Measurements from ENCODE around the gene LIPI. TPM values are rescaled to one million over a fixed set of nuclear protein-coding genes. Genes with fewer than 3 reads are reported as not detected.
"Not testable (repeated sequence)": the region's sequence is repeated elsewhere in the genome, so short reads cannot be mapped to it uniquely, and the experiment has no call there.

The LIPI gene
- total RNA-seq, 1 donor from 2014 or later = not detected

- Mint-ChIP-seq H3K9me3 (peaks cover 76% of the 10 kb centered on the region), H3K27ac (no peak overlapping the region), H3K4me3 (no peak overlapping the region), H3K27me3 (ENCODE audit: low read depth) (no peaks in the 10 kb centered on the region), H3K36me3 (no peaks in the 10 kb centered on the region), H3K4me1 (no peaks in the 10 kb centered on the region)
- TF ChIP-seq CTCF (IDR thresholded peaks at IDR 0.05; ENCODE audit: unreplicated experiment) = no peak
- no peak for DNase-seq (ENCODE audit: low spot score in 2 of 2, unreplicated experiment in 2 of 2)
These were observed 91.7 kb downstream of the LIPI start for GRCh38 chr21:14119038-14119437.

- H3K27ac Mint-ChIP-seq = no peak overlapping the region
- no peak for DNase-seq (ENCODE audit: low spot score in 2 of 2, unreplicated experiment in 2 of 2)
- peaks cover 7% of the 10 kb centered on the region for H3K36me3 Mint-ChIP-seq
- H3K9me3 Mint-ChIP-seq = peaks cover 69% of the 10 kb centered on the region
- no peak for TF ChIP-seq CTCF (IDR thresholded peaks at IDR 0.05; ENCODE audit: unreplicated experiment)
- no peaks in the 10 kb centered on the region for H3K27me3 Mint-ChIP-seq (ENCODE audit: low read depth)
- no peak overlapping the region for H3K4me3 Mint-ChIP-seq
- H3K4me1 Mint-ChIP-seq = peaks cover 2% of the 10 kb centered on the region
These were observed 94.7 kb downstream of the LIPI start for GRCh38 chr21:14116080-14116481.

- no peak for DNase-seq (ENCODE audit: low spot score in 2 of 2, unreplicated experiment in 2 of 2)
- Mint-ChIP-seq H3K27me3 (ENCODE audit: low read depth) (no peaks in the 10 kb centered on the region), H3K4me1 (peaks cover 2% of the 10 kb centered on the region), H3K36me3 (peaks cover 7% of the 10 kb centered on the region), H3K4me3 (no peak overlapping the region), H3K27ac (no peak overlapping the region), H3K9me3 (peaks cover 70% of the 10 kb centered on the region)
- no peak for TF ChIP-seq CTCF (IDR thresholded peaks at IDR 0.05; ENCODE audit: unreplicated experiment)
These were observed 95.1 kb downstream of the LIPI start for GRCh38 chr21:14115646-14116045.

- peaks cover 2% of the 10 kb centered on the region for H3K4me1 Mint-ChIP-seq
- peaks cover 7% of the 10 kb centered on the region for H3K36me3 Mint-ChIP-seq
- no peaks in the 10 kb centered on the region for H3K27me3 Mint-ChIP-seq (ENCODE audit: low read depth)
- H3K4me3 Mint-ChIP-seq = no peak overlapping the region
- TF ChIP-seq CTCF (IDR thresholded peaks at IDR 0.05; ENCODE audit: unreplicated experiment) = no peak
- peaks cover 68% of the 10 kb centered on the region for H3K9me3 Mint-ChIP-seq
- no peak overlapping the region for H3K27ac Mint-ChIP-seq
- DNase-seq (ENCODE audit: low spot score in 2 of 2, unreplicated experiment in 2 of 2) = no peak
These were observed 96.5 kb downstream of the LIPI start for GRCh38 chr21:14114251-14114650.

GRCh38 chr21:14104564-14104963, 106.2 kb downstream of the LIPI start:
- H3K9me3 Mint-ChIP-seq = peaks cover 11% of the 10 kb centered on the region
- H3K36me3 Mint-ChIP-seq; DNase-seq (ENCODE audit: low spot score in 2 of 2, unreplicated experiment in 2 of 2); H3K27ac Mint-ChIP-seq; H3K4me3 Mint-ChIP-seq; H3K27me3 Mint-ChIP-seq (ENCODE audit: low read depth); H3K4me1 Mint-ChIP-seq: not testable (repeated sequence)

GRCh38 chr21:14099570-14099969, 111.2 kb downstream of the LIPI start:
- H3K27ac Mint-ChIP-seq = no peak overlapping the region
- H3K9me3 Mint-ChIP-seq = peaks cover 17% of the 10 kb centered on the region
- DNase-seq (ENCODE audit: low spot score in 2 of 2, unreplicated experiment in 2 of 2) = no peak
- peaks cover 18% of the 10 kb centered on the region for H3K36me3 Mint-ChIP-seq
- no peak for TF ChIP-seq CTCF (IDR thresholded peaks at IDR 0.05; ENCODE audit: unreplicated experiment)
- H3K4me1 Mint-ChIP-seq = no peaks in the 10 kb centered on the region
- H3K4me3 Mint-ChIP-seq = no peak overlapping the region
- no peaks in the 10 kb centered on the region for H3K27me3 Mint-ChIP-seq (ENCODE audit: low read depth)
